Midbrain (tissue), 1 donor: ENCODE data around the gene RS1.

Source experiments
- DNase-seq: peaks from one replicate; lab custom pipeline; 2025; lab: John Stamatoyannopoulos, UW

Gene RS1

DNA sequence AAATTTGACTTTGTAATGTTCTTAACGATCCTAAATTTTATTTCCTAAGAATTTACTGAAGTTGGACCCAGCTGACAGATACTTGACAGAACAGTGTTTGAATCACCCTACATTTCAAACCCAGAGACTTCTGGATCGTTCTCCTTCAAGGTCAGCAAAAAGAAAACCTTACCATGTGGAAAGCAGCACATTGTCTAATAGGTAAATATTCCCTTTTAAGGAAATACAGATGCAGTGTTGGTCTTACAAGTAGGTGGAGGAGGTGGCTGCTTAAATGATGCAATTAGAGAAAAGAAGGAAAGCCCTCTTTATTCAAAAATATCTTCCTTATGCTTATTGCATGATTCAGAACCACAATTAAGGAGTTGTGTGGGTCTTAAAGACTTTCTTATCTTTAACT lies 73.5 kb downstream of the RS1 start:
- DNase-seq, result no peak

DNA sequence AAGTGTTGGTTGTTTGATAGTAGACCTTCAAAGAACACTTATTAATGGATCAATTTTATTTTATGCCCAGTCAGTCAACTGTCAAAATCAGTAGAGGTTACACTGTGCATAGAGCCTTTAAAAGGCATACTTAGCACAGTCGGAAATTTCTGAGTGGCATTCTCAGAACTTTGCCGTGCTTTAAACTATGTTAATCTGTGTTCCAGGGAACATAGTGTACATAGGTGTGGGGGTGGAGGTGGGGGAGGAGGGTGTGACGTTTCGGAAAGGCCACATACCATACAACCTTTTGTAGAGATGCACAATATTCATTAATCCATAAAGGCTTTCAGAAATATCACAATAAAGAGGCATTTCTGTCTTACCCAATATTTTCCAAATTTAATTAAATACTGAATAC lies 75.8 kb downstream of the RS1 start:
- DNase-seq, result no peak

DNA sequence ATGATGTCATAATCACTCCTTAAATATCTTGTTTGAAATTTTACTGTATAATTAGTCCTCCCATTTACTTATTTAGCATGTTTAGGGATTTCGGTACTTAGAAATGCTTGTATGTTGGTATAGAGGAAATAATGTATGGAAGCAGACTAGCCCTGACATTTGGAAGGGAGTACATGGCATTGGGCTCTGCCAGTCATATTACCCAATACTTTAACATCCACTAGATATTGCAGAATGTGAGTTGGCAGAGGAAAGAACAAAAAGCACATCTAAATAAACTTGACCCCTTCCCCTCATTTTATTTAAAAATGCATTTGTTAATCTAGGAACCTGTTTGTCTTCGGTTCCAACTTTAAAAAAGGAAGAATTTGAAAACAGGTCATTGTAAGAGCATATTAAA lies 77.8 kb downstream of the RS1 start:
- DNase-seq, result no peak

DNA sequence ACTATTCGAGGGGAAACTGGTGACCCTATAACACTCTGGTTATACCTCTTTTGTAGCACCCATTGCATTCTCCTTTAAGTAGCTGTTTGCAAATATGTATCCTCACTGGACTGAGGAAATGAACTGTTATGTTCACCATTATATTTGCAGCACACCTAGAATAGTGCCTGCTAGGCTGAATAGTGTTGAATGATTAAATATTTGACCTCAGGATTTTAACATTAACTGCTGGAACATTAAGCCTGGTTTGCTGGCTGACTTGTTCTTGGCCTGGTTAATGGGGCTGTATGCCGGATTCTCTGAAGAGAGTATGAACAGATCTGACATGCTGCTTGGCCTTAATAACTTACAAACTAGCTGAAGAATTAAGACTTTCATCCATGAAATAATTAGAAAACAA lies 80.1 kb downstream of the RS1 start:
- no peak for DNase-seq
